GM11168 (cell line): ENCODE results near the gene CBX2.

Experiments
- in situ Hi-C: fragments of 300-500 bp; cut with MboI; formaldehyde crosslinking; loops from one replicate; pipeline ENCODE4 v1.12.0; 2022; ENCODE audit warnings: low sequenced_read_pairs; ENCODE audit not compliant: unreplicated experiment

CBX2 gene

GRCh38 chr17:79777894-79778503, at the start of gene CBX2:
Gene CBX2, plus strand, starts transcription at chr17:79778148. Its CDS starts 88 bp downstream, at chr17:79778236.
- in situ Hi-C loops, result no loop called here

- in situ Hi-C loops, result no loop called here
Measured at GRCh38 chr17:79728169-79728907, 49.6 kb upstream of the CBX2 start.

- in situ Hi-C loops, result no loop called here
Measured at GRCh38 chr17:79728908-79729471, 49.0 kb upstream of the CBX2 start.

- in situ Hi-C loops, result no loop called here
Measured at GRCh38 chr17:79729761-79730160, 48.2 kb upstream of the CBX2 start.

GRCh38 chr17:79730437-79730768, 47.5 kb upstream of the CBX2 start:
- in situ Hi-C loops, result no loop called here

GRCh38 chr17:79730769-79731483, 47.0 kb upstream of the CBX2 start, which contains the start of gene ENPP7:
Gene ENPP7, plus strand, starts transcription at chr17:79730943. Its CDS starts 197 bp downstream, at chr17:79731140.
- in situ Hi-C loops, result no loop called here

GRCh38 chr17:79732254-79732653, 45.7 kb upstream of the CBX2 start:
- in situ Hi-C loops, result no loop called here

- in situ Hi-C loops, result no loop called here
Measured at GRCh38 chr17:79732804-79733691, 44.9 kb upstream of the CBX2 start.

- in situ Hi-C loops, result no loop called here
Measured at GRCh38 chr17:79733692-79734070, 44.3 kb upstream of the CBX2 start.

GRCh38 chr17:79735096-79735495, 42.9 kb upstream of the CBX2 start:
- in situ Hi-C loops, result no loop called here

GRCh38 chr17:79737046-79737921, 40.7 kb upstream of the CBX2 start:
- in situ Hi-C loops, result no loop called here

- in situ Hi-C loops, result no loop called here
Measured at GRCh38 chr17:79737922-79738578, 39.9 kb upstream of the CBX2 start.

- in situ Hi-C loops, result no loop called here
Measured at GRCh38 chr17:79738643-79739042, 39.3 kb upstream of the CBX2 start.

- in situ Hi-C loops, result no loop called here
Measured at GRCh38 chr17:79739148-79740062, 38.5 kb upstream of the CBX2 start.

GRCh38 chr17:79740413-79740812, 37.5 kb upstream of the CBX2 start:
- in situ Hi-C loops, result no loop called here

- in situ Hi-C loops, result no loop called here
Measured at GRCh38 chr17:79741401-79741750, 36.6 kb upstream of the CBX2 start.

GRCh38 chr17:79741751-79742588, 36.0 kb upstream of the CBX2 start:
- in situ Hi-C loops, result no loop called here
